Eye (tissue), 1 donor: ENCODE results near the gene METTL15.
A peak's percentile ranks its signal among the peaks of the same experiment; 100 is the strongest.
"Not testable (repeated sequence)": the region's sequence is repeated elsewhere in the genome, so short reads cannot be mapped to it uniquely, and the experiment has no call there.

Source experiments
- DNase-seq: peaks from one replicate; pipeline ENCODE4 v3.0.0-alpha.2; 2015

The METTL15 gene

DNA sequence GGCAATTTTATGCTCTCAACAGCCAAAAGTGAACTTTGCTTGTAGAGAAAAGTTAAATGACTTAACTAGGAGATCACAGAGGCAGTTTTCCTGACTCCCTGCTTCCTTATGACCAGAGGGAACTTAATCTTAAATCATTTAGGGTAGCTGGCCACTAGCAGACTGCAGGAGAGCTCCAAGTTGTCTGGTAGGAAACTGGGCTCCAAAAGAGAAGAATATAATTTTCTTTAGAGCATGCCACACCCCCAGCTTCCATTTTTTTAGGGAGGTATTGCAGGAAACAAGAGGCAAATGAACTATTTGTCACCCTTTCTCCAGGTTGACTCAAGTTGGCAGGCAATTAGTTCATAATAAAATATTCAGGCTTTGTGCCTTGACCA, 2.6 kb downstream of the METTL15 start:
- DNase-seq: no peak

DNA sequence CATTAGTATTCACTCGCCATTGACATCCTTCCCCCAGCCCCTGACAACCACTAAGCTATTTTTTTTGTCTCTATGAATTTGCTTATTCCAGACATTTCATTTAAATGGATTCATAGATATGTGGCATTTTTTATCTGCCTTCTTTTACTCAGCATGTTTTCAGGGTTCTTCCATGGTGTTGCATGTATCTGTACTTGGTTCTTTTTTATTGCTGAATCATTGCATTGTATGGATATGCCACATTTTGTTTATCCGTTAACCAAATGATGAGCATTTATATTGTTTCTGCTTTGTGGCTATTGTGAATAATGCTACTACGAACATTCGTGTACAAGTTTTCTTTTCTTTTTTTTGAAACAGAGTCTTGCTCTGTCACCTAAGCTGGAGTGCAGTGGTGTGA, 5.9 kb downstream of the METTL15 start:
- no peak for DNase-seq

DNA sequence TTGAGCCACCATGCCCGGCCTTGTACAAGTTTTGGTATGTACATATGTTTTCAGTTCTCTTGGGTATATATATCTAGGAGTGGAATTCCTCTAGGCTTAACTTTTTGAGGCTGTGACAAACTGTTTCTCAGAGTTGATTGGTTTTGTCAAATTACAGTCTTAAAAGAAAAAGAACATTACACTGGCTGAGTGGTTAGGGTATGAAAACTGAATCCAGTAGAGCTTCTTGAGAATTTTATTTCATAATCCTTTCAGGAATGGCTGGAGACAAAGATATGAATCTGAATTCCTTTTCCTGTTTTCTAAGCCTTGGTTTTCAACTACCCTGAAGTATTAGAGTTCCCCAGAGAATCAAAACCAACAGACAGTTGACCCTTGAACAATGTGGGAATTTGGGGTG, 6.5 kb downstream of the METTL15 start:
- no peak for DNase-seq

DNA sequence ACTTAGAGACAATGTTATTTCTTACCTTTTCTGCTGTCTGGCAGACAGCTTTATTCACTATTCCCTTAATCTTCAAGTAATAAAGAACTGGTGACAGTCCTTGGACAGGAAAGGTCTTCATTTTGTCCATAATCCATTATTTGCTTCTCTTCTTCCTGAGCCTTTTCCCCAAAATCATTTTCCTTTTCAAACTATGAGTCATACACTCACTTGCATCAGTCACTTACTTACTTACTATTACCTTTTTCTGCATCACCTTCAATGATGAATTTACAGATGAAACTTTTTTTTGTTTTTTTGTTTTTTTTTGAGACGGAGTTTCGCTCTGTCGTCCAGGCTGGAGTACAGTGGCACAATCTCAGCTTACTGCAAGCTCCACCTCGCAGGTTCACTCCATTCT, 9.5 kb downstream of the METTL15 start:
- DNase-seq: no peak

DNA sequence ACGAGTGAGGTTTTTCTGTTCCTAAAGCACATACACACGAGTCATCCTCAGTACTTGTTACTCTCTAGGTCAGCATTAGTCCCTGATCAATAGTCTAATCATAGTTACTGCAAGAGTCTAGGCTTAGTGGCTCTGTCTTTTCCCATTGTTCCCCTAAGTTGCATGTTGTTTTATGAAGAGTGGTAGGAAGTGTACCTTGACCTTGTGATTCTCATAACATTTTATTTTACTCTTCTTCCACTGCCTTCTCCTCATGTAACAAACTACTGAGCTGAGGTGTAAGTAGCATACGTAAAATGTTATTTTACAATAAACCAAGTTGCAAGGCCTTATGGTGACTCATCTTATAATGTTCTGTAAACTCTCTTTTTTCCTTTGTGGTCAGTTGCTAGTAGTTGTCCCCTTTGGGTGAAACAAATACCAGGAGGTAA, 15.0 kb downstream of the METTL15 start:
- DNase-seq: no peak

DNA sequence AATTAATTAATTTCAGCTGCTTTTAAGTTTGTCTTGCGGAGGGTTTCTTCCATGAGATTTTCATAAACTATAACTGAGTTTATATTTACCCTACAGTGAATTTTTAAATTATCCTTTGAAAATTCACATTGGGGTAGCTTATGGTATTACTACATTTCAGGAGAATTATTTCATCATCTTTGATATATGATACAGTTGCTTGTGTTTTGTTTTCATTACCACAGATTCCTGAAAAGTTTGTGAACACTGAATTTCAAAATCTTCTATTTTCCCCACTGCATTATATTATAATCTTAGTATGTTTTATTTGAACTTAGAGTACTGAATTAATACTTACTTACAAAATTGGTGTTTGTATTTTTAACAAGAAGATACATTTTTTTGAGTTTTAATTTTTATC, 24.4 kb downstream of the METTL15 start:
- DNase-seq: no peak

DNA sequence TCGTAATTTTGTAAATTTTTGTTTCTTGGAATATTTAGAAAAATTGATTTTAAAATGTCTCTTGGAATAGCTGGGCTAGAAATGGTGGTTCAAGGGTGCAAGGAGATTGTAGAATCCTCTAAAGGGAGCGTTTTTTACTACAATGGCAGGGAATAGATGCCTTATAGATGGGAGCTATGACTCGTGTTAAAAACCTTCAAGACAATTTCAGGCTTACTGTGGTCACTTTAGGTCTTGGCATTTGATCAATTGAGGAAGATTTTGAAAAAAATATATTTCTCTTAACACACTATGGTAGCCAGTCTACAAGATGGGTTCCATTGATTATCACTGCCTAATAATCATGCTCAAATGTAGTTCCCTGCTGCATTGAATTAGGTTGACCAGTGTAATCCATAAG, 25.0 kb downstream of the METTL15 start:
- DNase-seq: no peak

DNA sequence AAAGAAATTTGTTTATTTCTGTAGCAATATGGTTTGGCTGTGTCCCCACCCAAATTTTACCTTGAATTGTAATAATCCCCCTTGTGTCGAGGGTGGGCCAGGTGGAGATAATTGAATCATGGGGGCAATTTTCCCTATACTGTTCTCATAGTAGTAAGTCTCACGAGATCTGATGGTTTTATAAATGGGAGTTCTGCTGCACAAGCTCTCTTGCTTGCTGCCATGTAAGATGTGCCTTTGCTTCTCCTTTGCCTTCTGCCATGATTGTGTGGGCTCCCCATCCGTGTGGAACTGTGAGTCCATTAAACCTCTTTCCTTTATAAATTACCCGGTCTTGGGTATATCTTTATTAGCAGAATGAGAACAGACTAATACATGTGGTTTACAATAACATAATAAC, 28.0 kb downstream of the METTL15 start:
- DNase-seq: not testable (repeated sequence)

DNA sequence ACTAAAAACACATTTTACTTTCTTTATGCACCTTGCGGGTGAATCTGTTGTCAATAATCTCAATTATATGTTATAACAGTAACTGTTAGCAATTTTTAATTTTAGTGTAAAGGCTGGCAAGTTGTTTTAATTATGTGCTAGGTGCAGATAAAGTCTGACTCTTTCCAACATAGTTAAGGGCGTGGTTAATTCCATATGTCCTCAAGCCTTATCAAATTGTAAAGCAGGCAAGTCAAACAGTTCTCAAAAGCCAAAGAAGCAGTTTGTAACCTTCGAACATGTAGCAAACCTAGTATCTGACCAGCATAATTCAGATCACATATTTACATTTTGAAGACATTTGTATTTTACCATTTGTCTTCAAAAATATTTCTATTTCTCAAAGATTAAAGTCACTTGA, 29.2 kb downstream of the METTL15 start:
- no peak for DNase-seq

DNA sequence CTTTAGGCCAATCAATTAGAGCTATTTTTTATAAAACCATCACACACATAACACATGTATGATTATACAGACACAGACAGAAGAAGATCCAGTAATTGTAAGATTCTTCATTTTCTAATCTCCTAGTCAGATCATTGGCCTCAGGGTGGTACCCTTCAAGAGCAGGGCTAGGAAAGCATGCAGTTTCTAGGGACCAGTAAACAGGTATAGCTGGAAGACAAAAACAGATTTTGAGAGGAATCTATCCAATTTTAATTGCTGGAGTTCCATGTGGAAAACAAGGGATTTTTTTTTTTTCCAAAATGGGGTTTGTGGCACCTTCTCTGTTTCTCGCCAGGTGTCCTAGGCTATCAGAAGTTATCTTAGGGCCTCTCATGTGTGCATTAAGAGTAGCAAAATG, 29.6 kb downstream of the METTL15 start:
- DNase-seq: no peak

DNA sequence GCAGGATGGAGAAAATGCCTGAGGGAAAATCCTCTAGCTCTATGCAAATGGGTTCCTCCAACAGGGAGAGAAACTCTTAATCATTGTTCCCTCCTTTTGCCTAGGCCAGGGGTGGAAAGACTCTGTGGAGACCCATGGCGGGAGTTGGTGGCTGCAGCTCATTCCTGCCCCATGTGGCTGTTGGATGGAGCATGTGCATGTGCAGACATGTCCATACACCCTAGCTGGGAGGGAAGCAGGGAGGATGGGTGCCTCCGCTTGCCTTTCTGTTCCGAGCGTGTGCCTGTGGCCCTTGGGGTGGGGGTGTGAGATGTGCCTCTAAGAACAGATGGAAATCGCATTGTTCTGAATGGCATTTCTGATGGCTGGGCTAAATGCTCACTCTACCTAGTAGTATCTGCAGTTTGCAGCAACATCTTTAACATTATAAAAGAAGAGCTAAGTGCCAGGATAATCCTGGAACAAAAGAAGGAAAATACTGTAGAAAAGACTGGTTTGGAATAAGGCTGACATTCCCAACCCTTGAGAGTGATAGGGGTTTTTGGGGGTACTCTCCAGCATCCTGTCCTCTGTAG, 31.7 kb downstream of the METTL15 start:
- DNase-seq: no peak

DNA sequence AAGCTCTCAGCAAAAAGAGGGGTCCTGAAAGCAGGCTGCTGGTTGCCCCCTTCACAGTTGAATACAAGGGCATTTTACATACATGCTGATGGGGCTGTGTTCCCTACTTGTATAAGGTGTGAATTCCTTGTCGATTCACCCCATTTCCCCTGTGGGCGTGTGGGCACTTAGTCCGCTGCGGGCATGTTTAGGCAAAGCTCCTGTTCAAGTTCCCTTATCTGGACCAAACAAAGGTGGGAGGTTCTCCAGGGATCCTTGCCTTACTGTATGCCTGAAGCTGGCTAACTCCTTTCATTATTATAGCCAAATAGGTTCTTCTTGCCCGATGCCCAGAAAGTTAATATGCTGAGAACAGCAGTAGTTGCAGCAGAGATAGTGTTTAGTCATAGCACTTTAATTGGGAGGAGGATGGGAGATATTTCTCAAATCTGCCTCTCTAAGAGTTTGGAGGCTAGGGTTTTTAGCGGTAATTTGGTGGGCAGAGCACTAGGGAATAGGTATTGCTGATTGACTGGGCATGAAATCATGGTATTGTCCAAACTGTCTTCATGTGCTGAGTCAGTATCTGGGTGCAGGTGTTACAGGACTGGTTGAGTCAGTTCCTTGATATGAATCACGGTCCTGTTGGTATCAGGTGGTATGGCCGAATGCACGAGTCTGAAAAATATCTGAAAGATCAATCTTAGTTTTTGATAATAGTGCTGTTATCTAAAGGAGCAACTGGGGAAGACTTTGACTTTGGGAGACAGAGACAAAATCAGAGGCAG, 32.7 kb downstream of the METTL15 start:
- no peak for DNase-seq

DNA sequence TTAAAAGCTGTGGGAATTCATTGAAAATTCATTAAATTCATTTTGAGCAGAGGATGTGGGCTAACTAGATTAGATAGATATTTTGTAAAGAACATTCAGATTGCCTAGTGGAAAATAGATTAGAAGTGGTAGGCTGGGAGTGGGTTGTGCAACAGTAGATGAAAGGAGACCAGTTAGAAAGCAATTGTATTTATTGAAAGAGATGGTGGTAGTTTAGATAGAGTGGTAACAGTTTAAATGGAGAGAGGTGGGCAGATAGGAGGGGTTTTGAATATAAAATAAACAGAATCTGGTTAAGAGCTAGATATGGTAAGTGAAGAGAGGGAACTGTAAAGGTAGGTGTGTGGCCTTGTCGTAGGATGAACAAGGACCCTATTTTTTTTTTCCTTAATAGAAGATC, 34.5 kb downstream of the METTL15 start:
- DNase-seq: no peak

DNA sequence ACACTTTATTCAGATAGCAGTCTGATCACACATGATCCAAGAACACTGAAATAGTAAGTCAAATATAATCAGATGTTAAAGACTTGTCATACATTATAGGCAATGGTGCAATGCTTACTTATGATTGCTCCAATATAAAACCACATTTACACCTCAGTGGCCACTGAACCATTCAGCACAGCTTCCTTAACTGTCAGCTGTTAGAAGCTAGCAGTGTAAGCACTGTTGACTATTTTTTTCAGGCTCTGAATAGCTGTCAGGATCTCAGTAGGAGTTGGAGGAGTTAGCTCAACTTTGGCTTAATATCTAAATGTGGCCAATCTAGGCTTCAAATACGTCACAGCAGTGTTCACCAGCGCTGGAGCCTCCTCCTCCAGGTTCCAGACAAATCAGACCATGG, 36.6 kb downstream of the METTL15 start:
- peak; percentile 17 for DNase-seq

DNA sequence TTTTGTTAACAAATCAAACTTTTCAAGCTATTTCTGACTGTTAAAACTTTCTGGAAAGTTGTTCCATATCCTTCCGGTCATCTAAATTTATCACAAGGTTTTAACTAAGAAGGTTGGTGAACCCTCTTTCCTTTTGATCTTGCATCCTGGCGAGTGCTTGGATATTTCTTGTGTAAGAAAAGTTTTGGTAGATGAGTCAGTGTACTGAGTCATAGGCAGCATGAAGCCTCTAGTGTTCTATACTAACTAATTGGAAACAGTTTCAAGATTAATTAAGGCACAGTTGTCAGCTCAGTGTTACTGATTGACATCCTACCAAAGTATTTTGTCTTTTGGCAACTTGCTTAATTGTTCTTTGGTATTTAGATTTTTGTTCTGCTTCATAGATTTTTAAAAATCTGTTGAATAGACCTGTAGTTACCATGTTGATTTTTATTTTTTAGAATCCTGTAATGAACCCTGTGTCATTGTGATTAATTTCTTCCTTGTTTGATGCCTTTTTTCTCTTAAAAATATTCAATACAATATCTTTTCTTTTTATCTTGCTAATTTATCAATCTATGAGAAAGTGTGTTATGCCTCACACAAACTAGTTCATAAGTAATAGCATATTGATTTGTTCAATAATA, 38.0 kb downstream of the METTL15 start:
- DNase-seq: peak; percentile 41

DNA sequence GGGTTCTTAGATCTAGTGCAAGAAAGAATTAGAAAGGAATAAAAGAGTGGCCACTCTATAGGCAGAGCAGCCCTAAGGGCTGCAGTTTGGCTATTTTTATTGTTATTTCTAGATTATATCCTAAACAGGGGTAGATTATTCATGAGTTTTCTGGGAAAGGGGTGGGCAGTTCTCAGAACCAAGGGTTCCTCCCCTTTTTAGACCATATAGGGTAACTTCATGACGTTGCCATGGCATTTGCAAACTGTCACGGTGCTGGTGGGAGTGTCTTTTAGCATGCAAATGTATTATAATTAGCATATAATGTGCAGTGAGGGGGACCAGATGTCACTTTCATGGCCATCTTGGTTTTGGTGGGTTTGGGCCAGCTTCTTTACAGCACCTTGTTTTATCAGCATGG, 44.6 kb downstream of the METTL15 start:
- no peak for DNase-seq

DNA sequence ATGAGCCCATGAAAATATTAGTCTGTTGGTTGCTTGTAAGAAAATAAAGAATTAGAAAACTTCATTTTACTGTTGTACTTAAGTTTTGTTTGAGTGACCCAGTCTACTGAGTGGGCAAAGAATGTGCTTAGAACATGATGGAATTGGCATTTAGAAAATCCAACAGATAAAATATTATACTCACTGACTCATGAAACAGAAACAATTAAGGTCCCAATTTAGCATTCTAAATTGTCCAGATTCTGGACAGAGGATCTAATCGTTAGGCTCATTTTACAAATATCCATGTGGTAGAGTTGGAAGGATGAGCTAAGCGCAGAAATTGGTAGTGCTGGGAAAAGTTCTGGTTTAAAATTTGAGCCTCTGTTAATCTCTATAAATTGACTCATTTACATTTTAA, 45.4 kb downstream of the METTL15 start:
- DNase-seq: no peak

DNA sequence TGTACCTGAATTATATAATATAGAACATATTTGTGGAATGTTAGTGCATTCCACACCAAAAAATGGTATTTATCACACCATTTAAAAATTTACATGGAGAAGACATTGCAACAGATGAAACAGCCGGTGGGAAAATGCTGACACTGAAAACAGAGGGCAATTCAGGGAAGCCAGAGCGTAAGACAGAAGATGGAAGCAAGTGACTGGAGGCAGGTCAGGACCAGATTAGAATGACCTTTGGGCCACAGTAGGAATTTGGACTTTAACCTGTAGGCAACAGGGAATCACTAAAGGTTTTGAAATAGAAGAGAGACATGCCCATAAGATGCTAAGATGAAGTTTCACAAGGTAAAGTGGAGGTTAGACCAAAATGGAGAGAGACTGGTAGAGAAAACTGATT, 60.5 kb downstream of the METTL15 start:
- DNase-seq: no peak

DNA sequence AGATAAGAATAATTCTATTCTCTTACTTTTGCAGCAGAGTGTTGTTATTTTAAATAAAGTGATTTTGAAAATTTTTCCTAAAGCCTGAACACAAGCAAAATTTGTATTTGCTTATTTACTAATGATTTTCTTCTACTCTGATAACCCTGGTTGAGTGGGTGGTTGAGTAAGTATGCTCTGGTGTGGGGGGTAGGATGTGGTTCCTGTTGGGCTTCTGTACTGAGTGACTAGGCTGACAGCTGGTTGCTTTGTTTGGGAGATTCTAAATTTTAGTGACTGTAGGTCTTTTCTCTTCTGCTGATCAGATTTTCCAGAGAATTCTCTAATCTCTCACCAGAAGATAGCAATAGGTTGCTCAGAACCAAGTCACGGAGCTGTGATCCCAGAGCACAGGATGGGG, 61.6 kb downstream of the METTL15 start:
- DNase-seq: no peak

DNA sequence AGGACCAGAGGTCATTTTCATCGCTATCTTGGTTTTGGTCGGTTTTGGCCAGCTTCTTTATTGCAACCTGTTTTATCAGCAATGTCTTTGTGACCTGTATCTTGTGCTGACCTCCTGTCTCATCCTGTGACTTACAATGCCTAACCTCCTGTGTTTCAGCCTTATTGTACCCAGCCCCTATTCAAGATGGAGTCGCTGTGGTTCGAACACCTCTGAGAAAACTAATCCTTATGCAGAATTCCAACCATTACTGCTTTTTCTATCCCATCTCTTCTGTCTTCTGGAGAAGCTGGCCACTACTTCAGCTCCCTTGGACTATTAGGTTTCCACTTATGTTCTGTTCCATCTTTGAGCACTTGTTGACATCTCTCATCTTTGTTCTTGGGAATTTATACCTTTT, 62.6 kb downstream of the METTL15 start:
- DNase-seq: no peak

DNA sequence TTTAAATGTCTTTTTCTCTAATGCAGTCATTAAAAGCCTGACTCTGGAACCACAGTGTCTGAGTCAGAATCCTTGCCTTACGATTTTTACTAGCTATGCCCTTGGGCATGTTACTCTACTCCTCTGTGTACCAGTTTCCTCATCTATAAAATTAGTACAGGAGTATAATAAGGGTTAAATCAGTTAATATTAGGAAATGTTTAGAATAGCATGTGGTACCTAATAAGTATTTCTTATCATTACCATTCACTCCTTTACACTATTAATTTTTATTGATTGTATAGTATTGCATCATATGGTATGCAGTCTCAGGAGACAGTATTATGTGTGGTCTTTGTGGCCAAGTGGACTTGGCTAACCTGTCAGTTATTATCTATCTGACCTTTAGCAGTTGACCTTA, 68.2 kb downstream of the METTL15 start:
- no peak for DNase-seq

DNA sequence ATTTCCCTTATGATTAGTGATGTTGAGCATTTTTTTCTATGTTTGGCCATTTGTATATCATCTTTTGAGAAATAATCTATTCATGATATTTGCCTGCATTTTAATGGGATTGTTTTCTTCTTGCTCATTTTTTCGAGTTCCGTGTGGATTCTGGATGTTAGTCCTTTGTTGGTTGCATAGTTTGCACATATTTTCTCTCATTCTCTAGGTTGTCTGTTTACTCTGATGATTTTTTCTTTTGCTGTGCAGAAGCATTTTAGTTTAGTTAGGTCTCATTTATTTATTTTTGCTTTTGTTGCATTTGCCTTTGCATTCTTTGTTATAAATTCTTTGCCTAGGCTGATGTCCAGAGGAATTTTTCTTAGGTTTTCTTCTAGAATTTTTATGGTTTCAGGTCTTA, 87.3 kb downstream of the METTL15 start:
- no peak for DNase-seq

DNA sequence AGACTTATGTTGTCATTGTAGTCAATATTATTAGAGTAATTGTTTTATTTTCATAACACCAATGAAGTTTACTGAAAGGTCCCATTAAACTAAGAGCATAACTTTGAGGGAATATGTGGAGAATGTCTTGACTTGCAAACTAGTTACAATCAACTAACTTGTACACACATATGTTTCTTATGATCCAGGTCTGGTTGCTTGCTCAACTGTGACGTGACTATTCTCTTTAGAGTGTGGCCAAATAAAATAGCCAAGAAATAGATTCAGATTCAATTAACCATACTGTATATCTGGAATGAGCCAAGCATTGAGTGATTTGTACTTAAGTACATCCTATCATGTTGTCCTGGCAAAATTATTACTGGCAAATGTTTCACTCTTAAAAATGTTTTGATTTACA, 101.7 kb downstream of the METTL15 start:
- no peak for DNase-seq

DNA sequence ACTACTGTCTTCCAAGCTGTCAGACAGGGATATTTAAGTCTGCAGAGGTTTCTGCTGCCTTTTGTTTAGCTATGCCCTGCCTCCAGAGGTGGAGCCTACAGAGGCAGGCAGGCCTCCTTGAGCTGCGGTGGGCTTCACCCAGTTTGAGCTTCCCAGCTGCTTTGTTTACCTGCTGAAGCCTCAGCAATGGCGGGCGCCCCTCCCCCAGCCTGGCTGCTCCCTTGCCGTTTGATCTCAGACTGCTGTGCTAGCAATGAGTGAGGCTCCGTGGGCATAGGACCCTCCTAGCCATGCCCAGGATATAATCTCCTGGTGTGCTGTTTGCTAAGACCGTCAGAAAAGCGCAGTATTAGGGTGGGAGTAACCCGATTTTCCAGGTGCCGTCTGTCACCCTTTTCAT, 113.9 kb downstream of the METTL15 start:
- DNase-seq: not testable (repeated sequence)

DNA sequence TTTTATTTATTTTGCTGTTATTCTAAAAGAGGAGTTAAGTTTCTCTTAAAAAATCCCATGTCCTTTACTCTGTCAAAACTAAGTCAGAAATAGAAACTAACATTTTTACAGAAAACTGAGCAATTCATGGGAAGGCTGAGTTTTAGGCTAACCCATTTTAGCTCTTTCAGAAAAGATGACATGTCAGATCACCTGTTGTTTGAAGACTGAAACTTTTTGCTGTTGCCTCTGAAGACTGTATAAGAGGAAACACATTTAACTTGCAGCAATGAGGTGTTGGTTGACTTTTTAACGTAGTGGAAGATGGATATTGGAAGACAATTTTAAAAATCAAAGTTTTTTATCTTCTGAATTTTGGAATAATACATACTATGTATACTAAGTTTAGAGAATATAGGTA, 115.4 kb downstream of the METTL15 start:
- DNase-seq: no peak
